Upper lobe of right lung (tissue), 1 donor: ENCODE results near the gene APBB2. TPM values are rescaled to one million over a fixed set of nuclear protein-coding genes. Genes with fewer than 3 reads are reported as not detected.

Experiments
- ATAC-seq: fragments of 200-7000 bp; cut with Tn5 transposase; one replicate; pipeline ENCODE4 v1.9.1; 2020; ENCODE audit warnings: mild to moderate bottlenecking, moderate library complexity
- DNase-seq: peaks from one replicate; pipeline ENCODE4 v3.0.0-alpha.2; 2020
- H3K27ac ChIP-seq: fragments of 200-600 bp; one replicate; pipeline ENCODE4 v1.8.0; 2022
- H3K27me3 ChIP-seq: fragments of 200-600 bp; one replicate; pipeline ENCODE4 v1.8.0; 2022; ENCODE audit warnings: mild to moderate bottlenecking
- H3K36me3 ChIP-seq: fragments of 200-600 bp; one replicate; pipeline ENCODE4 v1.8.0; 2022
- H3K4me1 ChIP-seq: fragments of 200-600 bp; one replicate; pipeline ENCODE4 v1.8.0; 2022
- H3K4me3 ChIP-seq: fragments of 200-600 bp; one replicate; pipeline ENCODE4 v1.8.0; 2022; ENCODE audit warnings: mild to moderate bottlenecking
- H3K9me3 ChIP-seq: fragments of 200-600 bp; one replicate; pipeline ENCODE4 v1.8.0; 2022
- intact Hi-C: fragments of 100-400 bp; cut with DNase I; formaldehyde crosslinking; loops from one replicate; pipeline ENCODE4 v1.11.0; 2022
- total RNA-seq: library from RNA; stranded (reverse); fragmentation: NEBNext Ultra II Directional; extraction: Animal tissue kit (Norgen Biotek cat#: 25700); gene quantifications from one replicate; pipeline ENCODE4 v1.2.1, GENCODE V29; 2021
- TF ChIP-seq, protein P1 (sequence below): fragments of 200-600 bp; IDR thresholded peaks from one replicate; pipeline ENCODE4 v1.8.0; 2022; ENCODE audit warnings: antibody characterized with exemption
- donor health status: DM: no; HTN: yes; CAD: no; lungs with severe emphysema.

APBB2 gene
- total RNA-seq, 1 donor from 2014 or later, result 88.2 TPM

DNA sequence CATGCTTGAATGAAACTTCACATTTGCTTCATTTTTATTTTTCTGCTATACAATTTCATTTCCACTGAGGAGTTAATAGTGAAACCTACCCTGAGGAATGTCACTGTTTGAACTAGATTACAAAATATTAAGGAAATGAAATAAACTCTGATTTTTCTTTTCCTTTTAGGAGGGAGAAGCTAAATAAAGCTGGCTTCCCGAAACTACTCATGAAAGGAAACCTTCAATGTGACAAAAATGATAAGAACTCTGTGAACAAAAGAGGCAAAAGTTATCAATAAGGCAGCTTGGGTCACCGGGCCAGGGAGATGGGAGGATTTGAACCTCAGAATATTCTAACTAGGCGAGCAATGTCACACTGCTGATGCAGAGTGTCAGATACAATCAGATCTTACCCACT is 185.2 kb downstream of the APBB2 start:
- peak overlapping the region; percentile 56 for H3K27ac ChIP-seq
- H3K27me3 ChIP-seq, result no peaks in the 10 kb centered on the region
- intact Hi-C loops, result no loop called here
- no peak for DNase-seq
- H3K4me3 ChIP-seq, result no peak overlapping the region
- TF ChIP-seq, protein P1, sequence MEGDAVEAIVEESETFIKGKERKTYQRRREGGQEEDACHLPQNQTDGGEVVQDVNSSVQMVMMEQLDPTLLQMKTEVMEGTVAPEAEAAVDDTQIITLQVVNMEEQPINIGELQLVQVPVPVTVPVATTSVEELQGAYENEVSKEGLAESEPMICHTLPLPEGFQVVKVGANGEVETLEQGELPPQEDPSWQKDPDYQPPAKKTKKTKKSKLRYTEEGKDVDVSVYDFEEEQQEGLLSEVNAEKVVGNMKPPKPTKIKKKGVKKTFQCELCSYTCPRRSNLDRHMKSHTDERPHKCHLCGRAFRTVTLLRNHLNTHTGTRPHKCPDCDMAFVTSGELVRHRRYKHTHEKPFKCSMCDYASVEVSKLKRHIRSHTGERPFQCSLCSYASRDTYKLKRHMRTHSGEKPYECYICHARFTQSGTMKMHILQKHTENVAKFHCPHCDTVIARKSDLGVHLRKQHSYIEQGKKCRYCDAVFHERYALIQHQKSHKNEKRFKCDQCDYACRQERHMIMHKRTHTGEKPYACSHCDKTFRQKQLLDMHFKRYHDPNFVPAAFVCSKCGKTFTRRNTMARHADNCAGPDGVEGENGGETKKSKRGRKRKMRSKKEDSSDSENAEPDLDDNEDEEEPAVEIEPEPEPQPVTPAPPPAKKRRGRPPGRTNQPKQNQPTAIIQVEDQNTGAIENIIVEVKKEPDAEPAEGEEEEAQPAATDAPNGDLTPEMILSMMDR, result no peak
- H3K4me1 ChIP-seq, result peaks cover 17% of the 10 kb centered on the region
- H3K9me3 ChIP-seq, result peaks cover 20% of the 10 kb centered on the region
- H3K36me3 ChIP-seq, result no peaks in the 10 kb centered on the region
- ATAC-seq, result no peak

DNA sequence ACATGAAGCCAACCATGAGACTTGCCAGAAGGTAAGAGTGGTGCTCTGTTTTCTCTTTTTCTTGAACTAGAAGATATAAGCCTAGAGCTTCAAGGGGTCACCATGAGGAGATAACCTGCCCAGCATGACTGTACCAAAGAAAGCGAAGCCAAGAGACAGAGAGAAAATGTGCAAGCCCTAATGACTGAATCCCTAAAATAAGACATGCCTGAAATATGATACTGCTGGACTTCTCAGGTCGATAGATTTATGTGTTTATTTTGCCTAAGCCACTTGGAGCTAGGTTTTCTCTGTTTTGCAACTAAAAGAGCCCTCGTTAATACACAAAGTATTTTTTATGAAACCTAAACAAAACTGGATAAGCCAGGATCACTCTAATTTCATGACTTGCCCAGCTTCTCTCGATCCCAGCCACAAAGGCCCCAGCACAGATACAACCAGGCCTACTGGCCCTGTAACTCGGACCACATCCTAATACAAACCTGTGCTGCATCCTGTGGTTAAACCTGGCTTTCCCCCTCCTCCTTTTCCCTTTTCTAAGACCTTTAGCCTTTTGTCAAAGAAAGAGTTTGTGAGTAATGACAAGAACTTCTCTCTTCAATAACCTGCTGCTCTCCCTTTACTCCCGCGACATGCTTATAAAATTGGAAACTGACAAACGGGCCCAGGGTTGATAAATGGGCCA is 185.8 kb downstream of the APBB2 start:
- no peak for ATAC-seq
- Histone ChIP-seq H3K9me3 (peaks cover 22% of the 10 kb centered on the region), H3K27ac (peak overlapping the region; percentile 56), H3K4me3 (no peak overlapping the region), H3K4me1 (peaks cover 17% of the 10 kb centered on the region), H3K27me3 (no peaks in the 10 kb centered on the region), H3K36me3 (no peaks in the 10 kb centered on the region)
- TF ChIP-seq, protein P1, result no peak
- DNase-seq, result no peak
- intact Hi-C loops, result no loop called here

DNA sequence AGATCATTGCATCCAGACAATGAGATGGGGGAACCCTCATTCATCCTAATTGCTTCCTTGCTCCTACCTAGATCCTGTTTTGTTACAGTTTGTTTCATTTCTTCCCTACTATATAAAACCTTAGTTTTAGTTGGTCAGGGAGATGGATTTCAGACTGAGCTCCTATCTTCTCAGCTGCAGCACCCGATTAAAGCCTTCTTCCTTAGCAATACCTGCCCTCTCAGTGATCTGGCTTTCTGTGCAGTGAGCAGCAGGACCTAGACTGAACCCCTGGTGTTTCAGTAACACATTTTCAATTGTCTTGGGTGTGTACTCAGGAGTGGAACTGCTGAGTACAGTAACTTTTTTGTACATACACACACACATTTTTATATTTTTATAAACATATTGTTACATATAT is 187.4 kb downstream of the APBB2 start:
- TF ChIP-seq, protein P1, result no peak
- H3K9me3 ChIP-seq, result peaks cover 22% of the 10 kb centered on the region
- ATAC-seq (no peak), DNase-seq (no peak)
- no peak overlapping the region for H3K27ac ChIP-seq
- peaks cover 17% of the 10 kb centered on the region for H3K4me1 ChIP-seq
- H3K27me3 ChIP-seq, result no peaks in the 10 kb centered on the region
- intact Hi-C loops, result no loop called here
- H3K4me3 ChIP-seq, result no peak overlapping the region
- no peaks in the 10 kb centered on the region for H3K36me3 ChIP-seq

DNA sequence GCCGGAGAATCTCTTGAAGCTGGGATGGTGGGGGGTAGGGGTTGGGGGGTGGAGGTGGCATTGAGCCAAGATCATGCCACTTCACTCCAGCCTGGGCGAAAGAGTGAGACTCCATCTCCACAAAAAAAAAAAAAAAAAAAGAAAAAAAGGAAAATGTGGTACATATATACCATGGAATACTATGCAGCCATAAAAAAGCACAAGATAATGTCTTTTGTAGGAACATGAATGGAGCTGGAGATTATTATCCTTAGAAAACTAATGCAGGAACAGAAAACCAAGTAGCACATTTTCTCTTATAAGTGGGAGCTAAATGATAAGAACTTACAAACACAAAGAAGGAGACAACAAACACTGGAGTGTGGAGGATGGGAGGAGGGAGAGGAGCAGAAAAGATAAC is 188.5 kb downstream of the APBB2 start:
- H3K9me3 ChIP-seq, result peaks cover 22% of the 10 kb centered on the region
- no peaks in the 10 kb centered on the region for H3K36me3 ChIP-seq
- TF ChIP-seq, protein P1, result no peak
- no peak for DNase-seq
- no peak for ATAC-seq
- H3K4me3 ChIP-seq, result no peak overlapping the region
- H3K4me1 ChIP-seq, result peaks cover 20% of the 10 kb centered on the region
- intact Hi-C loops, result no loop called here
- H3K27ac ChIP-seq, result no peak overlapping the region
- no peaks in the 10 kb centered on the region for H3K27me3 ChIP-seq

DNA sequence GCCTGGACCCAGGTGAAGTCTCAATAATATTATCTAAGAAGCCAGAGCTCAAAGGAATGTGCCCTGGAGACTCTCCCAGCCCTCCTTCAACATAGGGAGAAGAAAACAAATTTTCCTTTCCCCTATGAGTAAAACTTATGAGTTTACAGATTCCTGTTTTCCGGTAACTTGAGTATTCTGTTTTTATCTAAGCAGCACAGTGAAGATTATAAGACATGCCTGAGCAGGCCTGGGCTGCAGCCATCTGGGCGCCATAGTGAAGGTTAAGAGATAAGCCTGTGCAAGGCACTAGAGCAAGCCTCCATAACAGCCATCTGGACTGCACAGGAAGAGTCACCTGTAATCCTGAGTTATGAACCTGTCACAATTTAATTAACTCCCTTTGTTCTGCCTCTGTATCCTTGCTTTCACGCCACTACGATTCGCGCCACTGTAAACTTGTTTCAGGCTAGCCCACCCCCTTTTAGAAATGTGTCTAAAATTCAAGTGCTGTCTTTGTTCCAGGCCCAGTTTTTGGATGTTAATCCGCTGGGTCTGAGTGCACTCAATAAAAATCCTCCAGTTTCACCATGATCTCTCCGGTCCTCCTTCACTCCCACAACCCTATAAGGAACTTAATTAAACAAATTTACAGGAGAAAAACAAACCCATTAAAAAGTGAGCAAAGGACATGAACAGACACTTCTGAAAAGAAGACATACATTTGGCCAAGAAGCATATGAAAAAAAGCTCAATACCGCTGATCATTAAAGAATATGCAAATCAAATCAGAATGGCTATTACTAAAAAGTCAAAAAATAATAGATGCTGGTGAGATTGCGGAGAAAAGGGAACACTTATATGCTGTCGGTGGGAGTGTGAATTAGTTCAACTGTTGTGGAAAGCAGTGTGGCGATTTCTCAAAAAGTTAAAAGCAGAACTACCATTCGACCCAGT is 189.5 kb downstream of the APBB2 start:
- intact Hi-C loops, result no loop called here
- ATAC-seq, result no peak
- Histone ChIP-seq H3K27me3 (no peaks in the 10 kb centered on the region), H3K4me1 (peaks cover 25% of the 10 kb centered on the region), H3K9me3 (peaks cover 22% of the 10 kb centered on the region), H3K36me3 (no peaks in the 10 kb centered on the region), H3K4me3 (no peak overlapping the region), H3K27ac (no peak overlapping the region)
- no peak for DNase-seq
- TF ChIP-seq, protein P1, result no peak
